GM23338 (cell line): ENCODE data around the gene ZNF675. TPM values are rescaled to one million over a fixed set of nuclear protein-coding genes. Genes with fewer than 3 reads are reported as not detected.

ENCODE experiments used
- ATAC-seq: fragments of 200-7000 bp; cut with Tn5 transposase; 3 replicates; pipeline ENCODE4 v1.9.1; 2020
- DNase-seq: peaks from one replicate; pipeline ENCODE4 v3.0.0-alpha.2; 2015; ENCODE audit warnings: low spot score
- H2AFZ ChIP-seq: fragments of 200-600 bp; sonication (generic); 2 replicates; pipeline ENCODE4 v1.8.0; 2016; ENCODE audit warnings: antibody characterized with exemption, mild to moderate bottlenecking, moderate library complexity
- H3F3A ChIP-seq: fragments of 200-600 bp; sonication (generic); replicated peaks from 2 replicates; pipeline ENCODE4 v1.8.0; 2017; ENCODE audit warnings: antibody characterized with exemption, mixed run types, low read depth
- H3K27ac ChIP-seq: fragments of 200-600 bp; sonication (generic); 2 replicates; pipeline ENCODE4 v1.6.1; 2016; ENCODE audit warnings: low read depth
- H3K27me3 ChIP-seq: fragments of 200-600 bp; sonication (generic); 2 replicates; pipeline ENCODE4 v1.8.0; 2016; ENCODE audit warnings: mild to moderate bottlenecking, mixed run types, moderate library complexity; ENCODE audit not compliant: insufficient read depth
- H3K36me3 ChIP-seq: fragments of 200-600 bp; sonication (generic); 2 replicates; pipeline ENCODE4 v1.8.0; 2016; ENCODE audit warnings: mild to moderate bottlenecking; ENCODE audit not compliant: insufficient read depth
- H3K4me1 ChIP-seq: fragments of 200-600 bp; sonication (generic); 2 replicates; pipeline ENCODE4 v1.8.0; 2016; ENCODE audit warnings: mild to moderate bottlenecking, moderate library complexity; ENCODE audit not compliant: insufficient read depth
- H3K4me2 ChIP-seq: fragments of 200-600 bp; sonication (generic); 2 replicates; pipeline ENCODE4 v1.7.1; 2017; ENCODE audit warnings: mixed run types
- H3K4me3 ChIP-seq: fragments of 200-600 bp; sonication (generic); 2 replicates; pipeline ENCODE4 v1.6.1; 2016; ENCODE audit warnings: mixed run types
- H3K79me2 ChIP-seq: fragments of 200-600 bp; sonication (generic); replicated peaks from 2 replicates; pipeline ENCODE4 v1.8.0; 2017; ENCODE audit warnings: mild to moderate bottlenecking; ENCODE audit not compliant: insufficient read depth
- H3K9me2 ChIP-seq: fragments of 200-600 bp; sonication (generic); 2 replicates; pipeline ENCODE4 v1.8.0; 2017; ENCODE audit not compliant: insufficient read depth
- H4K20me1 ChIP-seq: fragments of 200-600 bp; sonication (generic); replicated peaks from 2 replicates; pipeline ENCODE4 v1.8.0; 2017; ENCODE audit warnings: mild to moderate bottlenecking; ENCODE audit not compliant: insufficient read depth
- H3K27ac Mint-ChIP-seq: 2 replicates; pipeline ENCODE4 v1.8.0; 2020; ENCODE audit warnings: inconsistent platforms, mild to moderate bottlenecking, moderate library complexity, mixed read lengths
- H3K27me3 Mint-ChIP-seq: 3 replicates; pipeline ENCODE4 v1.8.0; 2022; ENCODE audit warnings: low read depth, mild to moderate bottlenecking, moderate library complexity, mixed read lengths, inconsistent platforms; ENCODE audit not compliant: insufficient read depth, poor library complexity
- H3K36me3 Mint-ChIP-seq: 3 replicates; pipeline ENCODE4 v1.8.0; 2021; ENCODE audit warnings: low read depth, mild to moderate bottlenecking, inconsistent platforms, moderate library complexity, mixed read lengths
- H3K4me1 Mint-ChIP-seq: 3 replicates; pipeline ENCODE4 v1.8.0; 2020; ENCODE audit warnings: mild to moderate bottlenecking, inconsistent platforms, mixed read lengths
- H3K4me3 Mint-ChIP-seq: 3 replicates; pipeline ENCODE4 v1.8.0; 2021; ENCODE audit warnings: moderate library complexity, mild to moderate bottlenecking, inconsistent platforms, mixed read lengths
- H3K9me3 Mint-ChIP-seq: 3 replicates; pipeline ENCODE4 v1.8.0; 2020; ENCODE audit warnings: moderate library complexity, mild to moderate bottlenecking, inconsistent platforms, mixed read lengths
- EZH2 ChIP-seq: fragments of 200-600 bp; sonication (generic); IDR thresholded peaks from one replicate; pipeline ENCODE4 v1.8.0; 2017; ENCODE audit warnings: antibody characterized with exemption, mild to moderate bottlenecking, low read depth; ENCODE audit not compliant: unreplicated experiment
- JUNB ChIP-seq: IDR thresholded peaks from one replicate; pipeline ENCODE4 v1.6.1; 2016; ENCODE audit warnings: antibody characterized with exemption; ENCODE audit not compliant: unreplicated experiment
- STAT1 ChIP-seq: IDR thresholded peaks from one replicate; pipeline ENCODE4 v1.6.1; 2016; ENCODE audit warnings: antibody characterized with exemption; ENCODE audit not compliant: unreplicated experiment
- ZNF114 ChIP-seq: fragments of 250-450 bp; sonication (Bioruptor Pico); IDR thresholded peaks from 2 replicates; pipeline ENCODE4 v1.5.0; 2020; ENCODE audit warnings: mild to moderate bottlenecking, moderate library complexity
- ZNF331 ChIP-seq: fragments of 250-450 bp; sonication (Bioruptor Pico); IDR thresholded peaks from 2 replicates; pipeline ENCODE4 v1.5.0; 2020; ENCODE audit warnings: low read depth, mild to moderate bottlenecking, moderate library complexity
- polyA plus RNA-seq: library from polyadenylated mRNA; unstranded; fragments of >200 nt; fragmentation: Nextera tagmentation; extraction: Ambion mirVana; gene quantifications from 2 replicates; pipeline ENCODE4 v1.2.1, GENCODE V29; 2016
- total RNA-seq: library from RNA; depleted of rRNA; stranded (reverse); fragments of >200 nt; shearing (Covaris generic); gene quantifications from 2 replicates; pipeline ENCODE4 v1.2.3, GENCODE V29; 2014
- TF ChIP-seq, protein P1 (sequence below): fragments of 250-450 bp; sonication (Bioruptor Pico); IDR thresholded peaks from 2 replicates; pipeline ENCODE4 v1.5.0; 2020; ENCODE audit warnings: mild to moderate bottlenecking, moderate library complexity
- TF ChIP-seq, protein P2 (sequence below): IDR thresholded peaks from 2 replicates; pipeline ENCODE4 v1.6.1; 2016; ENCODE audit warnings: antibody characterized with exemption

ZNF675 gene
- total and polyA plus RNA-seq, 2 experiments from 2014 or later, result 20.2 to 37.8 TPM

DNA sequence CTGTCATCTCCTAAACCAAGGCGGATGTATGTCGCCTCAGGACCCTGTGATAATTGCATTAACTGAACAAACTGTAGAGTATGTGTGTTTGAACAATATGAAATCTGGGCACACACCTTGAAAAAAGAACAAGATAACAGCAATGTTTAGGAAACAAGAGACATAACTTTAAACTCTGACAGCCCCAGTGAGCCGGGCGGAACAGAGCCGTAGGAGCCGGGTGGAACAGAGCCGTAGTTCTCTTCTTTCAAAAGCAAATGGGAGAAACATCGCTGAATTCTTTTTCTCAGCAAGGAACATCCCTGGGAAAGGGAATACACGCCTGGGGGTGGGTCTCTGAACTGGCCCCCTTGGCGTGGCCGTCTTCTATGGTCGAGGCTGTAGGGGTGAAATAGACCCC, 31.8 kb upstream of the ZNF675 start:
- H3K79me2 ChIP-seq, result no peaks in the 10 kb centered on the region
- H3K27me3 ChIP-seq, result no peaks in the 10 kb centered on the region
- Mint-ChIP-seq H3K4me1 (peaks cover 31% of the 10 kb centered on the region), H3K27me3 (peaks cover 10% of the 10 kb centered on the region), H3K36me3 (no peaks in the 10 kb centered on the region), H3K27ac (peak overlapping the region; percentile 35), H3K9me3 (no peaks in the 10 kb centered on the region), H3K4me3 (peak overlapping the region; percentile 71)
- DNase-seq, result peak; percentile 49
- peaks cover 36% of the 10 kb centered on the region for H3K4me1 ChIP-seq
- peaks cover 4% of the 10 kb centered on the region; the same call in 1 of the 2 replicates for H3F3A ChIP-seq
- no peaks in the 10 kb centered on the region for H4K20me1 ChIP-seq
- H3K4me3 ChIP-seq, result peak overlapping the region; percentile 50
- no peak for TF ChIP-seq EZH2
- no peak for TF ChIP-seq STAT1
- TF ChIP-seq, protein P1, sequence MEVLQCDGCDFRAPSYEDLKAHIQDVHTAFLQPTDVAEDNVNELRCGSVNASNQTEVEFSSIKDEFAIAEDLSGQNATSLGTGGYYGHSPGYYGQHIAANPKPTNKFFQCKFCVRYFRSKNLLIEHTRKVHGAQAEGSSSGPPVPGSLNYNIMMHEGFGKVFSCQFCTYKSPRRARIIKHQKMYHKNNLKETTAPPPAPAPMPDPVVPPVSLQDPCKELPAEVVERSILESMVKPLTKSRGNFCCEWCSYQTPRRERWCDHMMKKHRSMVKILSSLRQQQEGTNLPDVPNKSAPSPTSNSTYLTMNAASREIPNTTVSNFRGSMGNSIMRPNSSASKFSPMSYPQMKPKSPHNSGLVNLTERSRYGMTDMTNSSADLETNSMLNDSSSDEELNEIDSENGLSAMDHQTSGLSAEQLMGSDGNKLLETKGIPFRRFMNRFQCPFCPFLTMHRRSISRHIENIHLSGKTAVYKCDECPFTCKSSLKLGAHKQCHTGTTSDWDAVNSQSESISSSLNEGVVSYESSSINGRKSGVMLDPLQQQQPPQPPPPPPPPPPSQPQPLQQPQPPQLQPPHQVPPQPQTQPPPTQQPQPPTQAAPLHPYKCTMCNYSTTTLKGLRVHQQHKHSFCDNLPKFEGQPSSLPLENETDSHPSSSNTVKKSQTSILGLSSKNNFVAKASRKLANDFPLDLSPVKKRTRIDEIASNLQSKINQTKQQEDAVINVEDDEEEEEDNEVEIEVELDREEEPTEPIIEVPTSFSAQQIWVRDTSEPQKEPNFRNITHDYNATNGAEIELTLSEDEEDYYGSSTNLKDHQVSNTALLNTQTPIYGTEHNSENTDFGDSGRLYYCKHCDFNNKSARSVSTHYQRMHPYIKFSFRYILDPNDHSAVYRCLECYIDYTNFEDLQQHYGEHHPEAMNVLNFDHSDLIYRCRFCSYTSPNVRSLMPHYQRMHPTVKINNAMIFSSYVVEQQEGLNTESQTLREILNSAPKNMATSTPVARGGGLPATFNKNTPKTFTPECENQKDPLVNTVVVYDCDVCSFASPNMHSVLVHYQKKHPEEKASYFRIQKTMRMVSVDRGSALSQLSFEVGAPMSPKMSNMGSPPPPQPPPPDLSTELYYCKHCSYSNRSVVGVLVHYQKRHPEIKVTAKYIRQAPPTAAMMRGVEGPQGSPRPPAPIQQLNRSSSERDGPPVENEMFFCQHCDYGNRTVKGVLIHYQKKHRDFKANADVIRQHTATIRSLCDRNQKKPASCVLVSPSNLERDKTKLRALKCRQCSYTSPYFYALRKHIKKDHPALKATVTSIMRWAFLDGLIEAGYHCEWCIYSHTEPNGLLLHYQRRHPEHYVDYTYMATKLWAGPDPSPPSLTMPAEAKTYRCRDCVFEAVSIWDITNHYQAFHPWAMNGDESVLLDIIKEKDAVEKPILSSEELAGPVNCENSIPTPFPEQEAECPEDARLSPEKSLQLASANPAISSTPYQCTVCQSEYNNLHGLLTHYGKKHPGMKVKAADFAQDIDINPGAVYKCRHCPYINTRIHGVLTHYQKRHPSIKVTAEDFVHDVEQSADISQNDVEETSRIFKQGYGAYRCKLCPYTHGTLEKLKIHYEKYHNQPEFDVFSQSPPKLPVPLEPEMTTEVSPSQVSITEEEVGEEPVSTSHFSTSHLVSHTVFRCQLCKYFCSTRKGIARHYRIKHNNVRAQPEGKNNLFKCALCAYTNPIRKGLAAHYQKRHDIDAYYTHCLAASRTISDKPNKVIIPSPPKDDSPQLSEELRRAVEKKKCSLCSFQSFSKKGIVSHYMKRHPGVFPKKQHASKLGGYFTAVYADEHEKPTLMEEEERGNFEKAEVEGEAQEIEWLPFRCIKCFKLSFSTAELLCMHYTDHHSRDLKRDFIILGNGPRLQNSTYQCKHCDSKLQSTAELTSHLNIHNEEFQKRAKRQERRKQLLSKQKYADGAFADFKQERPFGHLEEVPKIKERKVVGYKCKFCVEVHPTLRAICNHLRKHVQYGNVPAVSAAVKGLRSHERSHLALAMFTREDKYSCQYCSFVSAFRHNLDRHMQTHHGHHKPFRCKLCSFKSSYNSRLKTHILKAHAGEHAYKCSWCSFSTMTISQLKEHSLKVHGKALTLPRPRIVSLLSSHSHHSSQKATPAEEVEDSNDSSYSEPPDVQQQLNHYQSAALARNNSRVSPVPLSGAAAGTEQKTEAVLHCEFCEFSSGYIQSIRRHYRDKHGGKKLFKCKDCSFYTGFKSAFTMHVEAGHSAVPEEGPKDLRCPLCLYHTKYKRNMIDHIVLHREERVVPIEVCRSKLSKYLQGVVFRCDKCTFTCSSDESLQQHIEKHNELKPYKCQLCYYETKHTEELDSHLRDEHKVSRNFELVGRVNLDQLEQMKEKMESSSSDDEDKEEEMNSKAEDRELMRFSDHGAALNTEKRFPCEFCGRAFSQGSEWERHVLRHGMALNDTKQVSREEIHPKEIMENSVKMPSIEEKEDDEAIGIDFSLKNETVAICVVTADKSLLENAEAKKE (CRISPR knock-in tag), result no peak
- no peak for TF ChIP-seq JUNB
- TF ChIP-seq, protein P2, sequence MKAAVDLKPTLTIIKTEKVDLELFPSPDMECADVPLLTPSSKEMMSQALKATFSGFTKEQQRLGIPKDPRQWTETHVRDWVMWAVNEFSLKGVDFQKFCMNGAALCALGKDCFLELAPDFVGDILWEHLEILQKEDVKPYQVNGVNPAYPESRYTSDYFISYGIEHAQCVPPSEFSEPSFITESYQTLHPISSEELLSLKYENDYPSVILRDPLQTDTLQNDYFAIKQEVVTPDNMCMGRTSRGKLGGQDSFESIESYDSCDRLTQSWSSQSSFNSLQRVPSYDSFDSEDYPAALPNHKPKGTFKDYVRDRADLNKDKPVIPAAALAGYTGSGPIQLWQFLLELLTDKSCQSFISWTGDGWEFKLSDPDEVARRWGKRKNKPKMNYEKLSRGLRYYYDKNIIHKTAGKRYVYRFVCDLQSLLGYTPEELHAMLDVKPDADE, result no peak
- TF ChIP-seq ZNF114 (CRISPR knock-in tag), result no peak
- no peak for TF ChIP-seq ZNF331 (CRISPR knock-in tag)
- peak overlapping the region; percentile 35; the same call in 1 of the 2 replicates for H2AFZ ChIP-seq
- H3K27ac ChIP-seq, result peak overlapping the region; percentile 93
- peak; percentile 87 for ATAC-seq
- no peaks in the 10 kb centered on the region for H3K36me3 ChIP-seq
- no peaks in the 10 kb centered on the region for H3K9me2 ChIP-seq
- H3K4me2 ChIP-seq, result peak overlapping the region; percentile 48
